AG04450 (cell line): ENCODE measurements around the gene DUOX1. TPM values are rescaled to one million over a fixed set of nuclear protein-coding genes. Genes with fewer than 3 reads are reported as not detected.

Source experiments
- CTCF ChIA-PET: fragments of 300-600, 350-600 bp; formaldehyde crosslinking; extraction: SDS; loops from one replicate; lab custom pipeline; 2022; ENCODE audit warnings: antibody characterized with exemption, inconsistent platforms; lab: Charles Lee
- POLR2A ChIA-PET: fragments of 350-600 bp; formaldehyde crosslinking; extraction: SDS; loops from one replicate; lab custom pipeline; 2021; ENCODE audit warnings: antibody characterized with exemption, inconsistent platforms; lab: Yijun Ruan, JAX
- DNase-seq: peaks from one replicate; pipeline ENCODE4 v3.0.0-alpha.2; 2011; ENCODE audit warnings: low read depth, low spot score
- H3K27ac ChIP-seq: one replicate; pipeline ENCODE4 v1.5.1; 2012; ENCODE audit warnings: low read depth, low read length, control low read depth
- H3K27me3 ChIP-seq: one replicate; pipeline ENCODE4 v1.6.0; 2012; ENCODE audit warnings: low read length; ENCODE audit not compliant: control insufficient read depth, insufficient read depth
- H3K4me3 ChIP-seq: 2 replicates; pipeline ENCODE4 v1.5.1; 2011; ENCODE audit warnings: mild to moderate bottlenecking, low read depth, low read length, control low read depth
- H3K9me3 ChIP-seq: 2 replicates; pipeline ENCODE4 v1.5.1; 2012; ENCODE audit warnings: low read length; ENCODE audit not compliant: control insufficient read depth, insufficient read depth
- polyA plus RNA-seq: library from polyadenylated mRNA; depleted of rRNA; stranded (reverse); fragments of >200 nt; gene quantifications from 2 replicates; pipeline ENCODE4 v1.2.3, GENCODE V29; 2011
- TF ChIP-seq, protein P1 (sequence below): IDR thresholded peaks from 2 replicates; pipeline ENCODE4 v1.5.1; 2011; ENCODE audit warnings: low read depth, low read length, control low read depth, inconsistent platforms

The DUOX1 gene
- polyA plus RNA-seq, 1 experiment, result not detected

GRCh38 chr15:45116482-45117307 lies 13.1 kb upstream of the DUOX1 start:
- no peak overlapping the region; the same call in 1 of the 2 replicates for H3K4me3 ChIP-seq
- H3K27me3 ChIP-seq, result peaks cover 61% of the 10 kb centered on the region
- H3K27ac ChIP-seq, result no peak overlapping the region
- H3K9me3 ChIP-seq, result no peaks in the 10 kb centered on the region; the same call in 1 of the 2 replicates
- TF ChIP-seq, protein P1, sequence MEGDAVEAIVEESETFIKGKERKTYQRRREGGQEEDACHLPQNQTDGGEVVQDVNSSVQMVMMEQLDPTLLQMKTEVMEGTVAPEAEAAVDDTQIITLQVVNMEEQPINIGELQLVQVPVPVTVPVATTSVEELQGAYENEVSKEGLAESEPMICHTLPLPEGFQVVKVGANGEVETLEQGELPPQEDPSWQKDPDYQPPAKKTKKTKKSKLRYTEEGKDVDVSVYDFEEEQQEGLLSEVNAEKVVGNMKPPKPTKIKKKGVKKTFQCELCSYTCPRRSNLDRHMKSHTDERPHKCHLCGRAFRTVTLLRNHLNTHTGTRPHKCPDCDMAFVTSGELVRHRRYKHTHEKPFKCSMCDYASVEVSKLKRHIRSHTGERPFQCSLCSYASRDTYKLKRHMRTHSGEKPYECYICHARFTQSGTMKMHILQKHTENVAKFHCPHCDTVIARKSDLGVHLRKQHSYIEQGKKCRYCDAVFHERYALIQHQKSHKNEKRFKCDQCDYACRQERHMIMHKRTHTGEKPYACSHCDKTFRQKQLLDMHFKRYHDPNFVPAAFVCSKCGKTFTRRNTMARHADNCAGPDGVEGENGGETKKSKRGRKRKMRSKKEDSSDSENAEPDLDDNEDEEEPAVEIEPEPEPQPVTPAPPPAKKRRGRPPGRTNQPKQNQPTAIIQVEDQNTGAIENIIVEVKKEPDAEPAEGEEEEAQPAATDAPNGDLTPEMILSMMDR, result no peak
- DNase-seq, result no peak
- POLR2A ChIA-PET, result no interaction called here
- CTCF ChIA-PET, result interaction anchor here (1.4 kb wide), 1 partner anchor 8 kb away, joined by 3 read pairs; no protein-coding TSS in a partner anchor

DNA sequence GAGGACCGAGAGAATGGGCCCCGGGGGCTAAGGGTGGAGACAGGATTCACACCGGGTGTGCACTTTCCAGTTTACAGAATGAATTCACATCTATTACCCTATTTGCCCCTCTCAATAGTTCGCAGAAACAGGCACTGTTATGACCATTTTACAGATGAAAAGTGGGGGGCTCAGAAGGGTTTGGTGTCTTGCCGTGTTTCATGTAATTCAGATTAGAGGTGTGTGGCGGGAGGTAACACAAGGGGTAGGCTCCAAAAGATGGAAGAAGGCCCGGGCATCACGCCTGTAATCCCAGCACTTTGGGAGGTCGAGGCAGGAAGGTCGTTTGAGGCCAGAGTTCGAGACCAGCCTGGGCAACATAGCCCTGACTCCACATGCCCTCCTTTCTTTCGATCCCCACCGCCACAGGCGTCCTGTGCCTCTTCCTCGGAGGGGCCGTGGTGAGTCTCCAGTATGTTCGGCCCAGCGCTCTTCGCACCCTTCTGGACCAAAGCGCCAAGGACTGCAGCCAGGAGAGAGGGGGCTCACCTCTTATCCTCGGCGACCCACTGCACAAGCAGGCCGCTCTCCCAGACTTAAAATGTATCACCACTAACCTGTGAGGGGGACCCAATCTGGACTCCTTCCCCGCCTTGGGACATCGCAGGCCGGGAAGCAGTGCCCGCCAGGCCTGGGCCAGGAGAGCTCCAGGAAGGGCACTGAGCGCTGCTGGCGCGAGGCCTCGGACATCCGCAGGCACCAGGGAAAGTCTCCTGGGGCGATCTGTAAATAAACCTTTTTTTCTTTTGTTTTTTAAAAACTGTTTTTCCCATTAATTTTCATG lies 12.3 kb upstream of the DUOX1 start:
- ChIA-PET POLR2A (interaction anchor here (0.7 kb wide), 1 partner anchor 51 kb away, joined by 3 read pairs; no protein-coding TSS in a partner anchor), CTCF (interaction anchor here (0.6 to 1.9 kb wide), 57 partner anchors 8 to 1185 kb away, joined by 3 to 37 read pairs (median 6); partner anchors contain the start of genes DUOX1, DUOXA1 and SORD)
- no peak for DNase-seq
- H3K27ac ChIP-seq, result no peak overlapping the region
- TF ChIP-seq, protein P1, result no peak
- peak overlapping the region; percentile 7; the same call in 1 of the 2 replicates for H3K4me3 ChIP-seq
- H3K9me3 ChIP-seq, result no peaks in the 10 kb centered on the region; the same call in 1 of the 2 replicates
- peaks cover 52% of the 10 kb centered on the region for H3K27me3 ChIP-seq

- Histone ChIP-seq H3K27me3 (peaks cover 46% of the 10 kb centered on the region), H3K9me3 (no peaks in the 10 kb centered on the region; the same call in 1 of the 2 replicates), H3K4me3 (no peak overlapping the region; the same call in 1 of the 2 replicates), H3K27ac (no peak overlapping the region)
- CTCF ChIA-PET, result interaction anchor here (0.5 to 1.9 kb wide), 64 partner anchors 9 to 1184 kb away, joined by 3 to 37 read pairs (median 5); partner anchors contain the start of genes DUOX1, DUOXA1 and SORD
- POLR2A ChIA-PET, result interaction anchor here (0.7 kb wide), 1 partner anchor 50 kb away, joined by 3 read pairs; no protein-coding TSS in a partner anchor
- peak; percentile 76 for DNase-seq
- TF ChIP-seq, protein P1, result peak; percentile 100
Measured at GRCh38 chr15:45118131-45118588, 11.6 kb upstream of the DUOX1 start.

GRCh38 chr15:45118996-45119395 lies 10.8 kb upstream of the DUOX1 start:
- Histone ChIP-seq H3K27me3 (peaks cover 41% of the 10 kb centered on the region), H3K4me3 (no peak overlapping the region), H3K27ac (no peak overlapping the region), H3K9me3 (no peaks in the 10 kb centered on the region; the same call in 1 of the 2 replicates)
- ChIA-PET CTCF (interaction anchor here (0.9 to 1.9 kb wide), 37 partner anchors 8 to 338 kb away, joined by 3 to 37 read pairs (median 8); partner anchors contain the start of genes DUOX1, DUOXA1 and SORD), POLR2A (no interaction called here)
- TF ChIP-seq, protein P1, result no peak
- DNase-seq, result no peak
